ENCODE data around the gene GARS1. TPM values are rescaled to one million over a fixed set of nuclear protein-coding genes. Genes with fewer than 3 reads are reported as not detected.

GARS1 gene
- polyA plus RNA-seq, 3 donors = 46.0 to 68.4 (median 48.6) TPM

DNA sequence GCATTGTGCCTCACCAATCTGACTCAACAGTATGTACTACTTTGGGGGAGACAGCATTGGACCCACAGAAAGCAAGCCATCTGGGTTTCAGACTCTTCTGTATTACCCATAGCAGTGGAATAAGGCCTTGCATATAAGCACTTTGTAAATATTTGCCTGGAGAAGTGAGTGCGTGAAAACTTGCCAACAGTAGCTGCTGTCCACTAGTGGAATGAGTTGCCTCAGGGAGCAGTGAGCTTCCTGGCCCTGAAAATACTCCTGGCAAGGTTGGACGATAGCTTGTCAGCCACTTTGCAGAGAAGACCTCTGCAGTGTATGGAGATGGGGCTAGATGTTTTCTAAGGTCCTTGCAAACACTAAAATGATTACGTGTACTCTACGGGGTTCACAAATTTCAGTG is 21.6 kb downstream of the GARS1 start:
- Histone ChIP-seq H3K4me3 (replicated peaks in 1 of 3; ENCODE audit: low read depth in 2 of 3, low read length in 3 of 3) (no peak overlapping the region), H3K4me2 (replicated peaks; ENCODE audit: extremely low read depth, low read length, poor library complexity, severe bottlenecking) (no peak overlapping the region), H3K9me3 (replicated peaks in 1 of 2; ENCODE audit: control insufficient read depth in 1 of 2, insufficient read depth in 1 of 2, low read length in 2 of 2) (no peaks in the 10 kb centered on the region), H4K20me1 (ENCODE audit: insufficient read depth, low read length) (no peaks in the 10 kb centered on the region), H3K79me2 (ENCODE audit: insufficient read depth, low read length) (no peaks in the 10 kb centered on the region), H3K27ac (ENCODE audit: low read depth in 1 of 2, low read length in 2 of 2) (no peak overlapping the region), H3K36me3 (replicated peaks in 1 of 2; ENCODE audit: control insufficient read depth in 1 of 2, insufficient read depth in 2 of 2, low read length in 2 of 2) (peaks cover 93 to 100% of the 10 kb centered on the region in 2 donors), H3K9ac (ENCODE audit: insufficient read depth, low read length, poor library complexity, severe bottlenecking) (no peak overlapping the region), H3K27me3 (ENCODE audit: control insufficient read depth in 2 of 2, insufficient read depth in 2 of 2, low read length in 2 of 2) (no peaks in the 10 kb centered on the region), H2AFZ (ENCODE audit: insufficient read depth, low read depth, low read length, poor library complexity, severe bottlenecking) (no peak overlapping the region), H3K4me1 (ENCODE audit: control insufficient read depth in 1 of 2, insufficient read depth in 2 of 2, low read length in 2 of 2) (no peaks in the 10 kb centered on the region)
- Mint-ChIP-seq H3K27me3 (ENCODE audit: low read depth in 3 of 3) (peaks cover 0 to 3% (median 0%) of the 10 kb centered on the region in 3 donors), H3K27ac (no peak overlapping the region), H3K36me3 (peaks cover 78 to 94% of the 10 kb centered on the region in 2 donors), H3K4me1 (no peaks in the 10 kb centered on the region), H3K9me3 (no peaks in the 10 kb centered on the region), H3K4me3 (no peak overlapping the region)
- no peak for DNase-seq
- intact Hi-C loops (cut with micrococcal nuclease) = no loop called here
- WGBS (ENCODE audit: insufficient coverage) = 91% methylated on average over 2 of the region's 4 CpGs
- TF ChIP-seq, protein P1, sequence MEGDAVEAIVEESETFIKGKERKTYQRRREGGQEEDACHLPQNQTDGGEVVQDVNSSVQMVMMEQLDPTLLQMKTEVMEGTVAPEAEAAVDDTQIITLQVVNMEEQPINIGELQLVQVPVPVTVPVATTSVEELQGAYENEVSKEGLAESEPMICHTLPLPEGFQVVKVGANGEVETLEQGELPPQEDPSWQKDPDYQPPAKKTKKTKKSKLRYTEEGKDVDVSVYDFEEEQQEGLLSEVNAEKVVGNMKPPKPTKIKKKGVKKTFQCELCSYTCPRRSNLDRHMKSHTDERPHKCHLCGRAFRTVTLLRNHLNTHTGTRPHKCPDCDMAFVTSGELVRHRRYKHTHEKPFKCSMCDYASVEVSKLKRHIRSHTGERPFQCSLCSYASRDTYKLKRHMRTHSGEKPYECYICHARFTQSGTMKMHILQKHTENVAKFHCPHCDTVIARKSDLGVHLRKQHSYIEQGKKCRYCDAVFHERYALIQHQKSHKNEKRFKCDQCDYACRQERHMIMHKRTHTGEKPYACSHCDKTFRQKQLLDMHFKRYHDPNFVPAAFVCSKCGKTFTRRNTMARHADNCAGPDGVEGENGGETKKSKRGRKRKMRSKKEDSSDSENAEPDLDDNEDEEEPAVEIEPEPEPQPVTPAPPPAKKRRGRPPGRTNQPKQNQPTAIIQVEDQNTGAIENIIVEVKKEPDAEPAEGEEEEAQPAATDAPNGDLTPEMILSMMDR (IDR thresholded peaks at IDR 0.05) = no peak

DNA sequence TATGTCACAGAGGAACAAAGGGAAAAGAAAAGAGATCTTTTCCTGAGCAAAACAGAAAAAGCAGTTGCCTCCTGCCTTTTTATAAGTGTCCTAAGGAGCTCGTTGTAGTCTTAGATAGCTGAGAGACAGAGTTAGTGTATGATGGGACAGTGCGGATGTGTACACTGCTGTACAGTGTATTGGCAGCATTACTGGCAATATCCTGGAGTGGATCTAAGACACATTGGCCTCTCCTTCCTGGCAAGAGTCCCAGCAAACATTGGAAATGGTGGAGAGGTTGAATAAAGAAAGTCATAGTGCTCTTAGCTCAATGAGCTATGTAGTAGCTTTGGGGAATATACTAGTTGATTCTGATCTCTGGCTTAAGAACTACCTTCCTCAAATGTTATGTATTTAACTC is 22.7 kb downstream of the GARS1 start:
- no peak overlapping the region for H3K4me3 Mint-ChIP-seq
- no peak overlapping the region for H3K4me2 ChIP-seq (replicated peaks; ENCODE audit: extremely low read depth, low read length, poor library complexity, severe bottlenecking)
- H4K20me1 ChIP-seq (ENCODE audit: insufficient read depth, low read length) = no peaks in the 10 kb centered on the region
- peaks cover 94 to 100% of the 10 kb centered on the region in 2 donors for H3K36me3 ChIP-seq (replicated peaks in 1 of 2; ENCODE audit: control insufficient read depth in 1 of 2, insufficient read depth in 2 of 2, low read length in 2 of 2)
- peaks cover 81 to 94% of the 10 kb centered on the region in 2 donors for H3K36me3 Mint-ChIP-seq
- WGBS (ENCODE audit: insufficient coverage) = 96% methylated on average over 2 of the region's 2 CpGs
- TF ChIP-seq, protein P1 (IDR thresholded peaks at IDR 0.05) = no peak
- H3K79me2 ChIP-seq (ENCODE audit: insufficient read depth, low read length) = no peaks in the 10 kb centered on the region
- no peaks in the 10 kb centered on the region for H3K9me3 Mint-ChIP-seq
- intact Hi-C loops (cut with micrococcal nuclease) = no loop called here
- DNase-seq = no peak
- peak overlapping the region in 1 of 7 donors; percentile 11 for H3K27ac Mint-ChIP-seq
- H3K27me3 ChIP-seq (ENCODE audit: control insufficient read depth in 2 of 2, insufficient read depth in 2 of 2, low read length in 2 of 2) = no peaks in the 10 kb centered on the region
- no peaks in the 10 kb centered on the region for H3K4me1 ChIP-seq (ENCODE audit: control insufficient read depth in 1 of 2, insufficient read depth in 2 of 2, low read length in 2 of 2)
- no peaks in the 10 kb centered on the region for H3K4me1 Mint-ChIP-seq
- no peak overlapping the region for H3K9ac ChIP-seq (ENCODE audit: insufficient read depth, low read length, poor library complexity, severe bottlenecking)
- H3K9me3 ChIP-seq (replicated peaks in 1 of 2; ENCODE audit: control insufficient read depth in 1 of 2, insufficient read depth in 1 of 2, low read length in 2 of 2) = no peaks in the 10 kb centered on the region
- H3K27me3 Mint-ChIP-seq (ENCODE audit: low read depth in 3 of 3) = peaks cover 0 to 3% (median 0%) of the 10 kb centered on the region in 3 donors
- no peak overlapping the region for H3K27ac ChIP-seq (ENCODE audit: low read depth in 1 of 2, low read length in 2 of 2)
- H2AFZ ChIP-seq (ENCODE audit: insufficient read depth, low read depth, low read length, poor library complexity, severe bottlenecking) = no peak overlapping the region
- H3K4me3 ChIP-seq (replicated peaks in 1 of 3; ENCODE audit: low read depth in 2 of 3, low read length in 3 of 3) = no peak overlapping the region

All from CD14-positive monocyte (primary cell).